ENCODE data around the gene SPNS3. TPM values are rescaled to one million over a fixed set of nuclear protein-coding genes. Genes with fewer than 3 reads are reported as not detected.

Gene SPNS3
- total and polyA plus RNA-seq, 4 donors, result 0.16 to 2.3 (median 0.24) TPM

- Histone ChIP-seq H3K27ac (ENCODE audit: low read depth in 1 of 2, low read length in 2 of 2) (no peak overlapping the region), H3K4me1 (ENCODE audit: control insufficient read depth in 4 of 4, insufficient read depth in 4 of 4, low read length in 3 of 4) (peaks cover 0 to 24% (median 20%) of the 10 kb centered on the region in 4 donors), H3K4me3 (ENCODE audit: low read depth in 1 of 3, low read length in 3 of 3) (no peak overlapping the region), H3K36me3 (ENCODE audit: control insufficient read depth in 4 of 4, insufficient read depth in 3 of 4, low read depth in 1 of 4, low read length in 3 of 4) (no peaks in the 10 kb centered on the region), H3K9me3 (ENCODE audit: control insufficient read depth in 4 of 4, low read length in 3 of 4) (no peaks in the 10 kb centered on the region), H3K9ac (ENCODE audit: low read depth in 1 of 2, low read length in 2 of 2) (no peak overlapping the region), H3K27me3 (ENCODE audit: control insufficient read depth in 4 of 4, insufficient read depth in 4 of 4, low read length in 3 of 4) (no peaks in the 10 kb centered on the region)
- no peak for TF ChIP-seq RXRA (IDR thresholded peaks at IDR 0.05)
- TF ChIP-seq YY1 (IDR thresholded peaks at IDR 0.05), result no peak
- no peak for TF ChIP-seq EGR1 (IDR thresholded peaks at IDR 0.05; ENCODE audit: low read depth in 2 of 2)
- TF ChIP-seq REST (IDR thresholded peaks at IDR 0.05), result no peak
- TF ChIP-seq, protein P1, sequence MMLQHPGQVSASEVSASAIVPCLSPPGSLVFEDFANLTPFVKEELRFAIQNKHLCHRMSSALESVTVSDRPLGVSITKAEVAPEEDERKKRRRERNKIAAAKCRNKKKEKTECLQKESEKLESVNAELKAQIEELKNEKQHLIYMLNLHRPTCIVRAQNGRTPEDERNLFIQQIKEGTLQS (IDR thresholded peaks at IDR 0.05), result no peak
- no peak for TF ChIP-seq HNF4A (conservative IDR thresholded peaks at IDR 0.05)
- TF ChIP-seq, protein P2, sequence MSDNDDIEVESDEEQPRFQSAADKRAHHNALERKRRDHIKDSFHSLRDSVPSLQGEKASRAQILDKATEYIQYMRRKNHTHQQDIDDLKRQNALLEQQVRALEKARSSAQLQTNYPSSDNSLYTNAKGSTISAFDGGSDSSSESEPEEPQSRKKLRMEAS (IDR thresholded peaks at IDR 0.05), result no peak
- TF ChIP-seq FOXA1 (IDR thresholded peaks at IDR 0.05), result no peak
- no peak for TF ChIP-seq NR2F2 (IDR thresholded peaks at IDR 0.05)
- TF ChIP-seq TAF1 (conservative IDR thresholded peaks at IDR 0.05), result no peak
- TF ChIP-seq RAD21 (IDR thresholded peaks at IDR 0.05), result no peak
- TF ChIP-seq FOXA2 (IDR thresholded peaks at IDR 0.05), result no peak
- TF ChIP-seq ZBTB33 (IDR thresholded peaks at IDR 0.05), result no peak
- no peak for TF ChIP-seq HNF4G (IDR thresholded peaks at IDR 0.05)
- TF ChIP-seq, protein P3, sequence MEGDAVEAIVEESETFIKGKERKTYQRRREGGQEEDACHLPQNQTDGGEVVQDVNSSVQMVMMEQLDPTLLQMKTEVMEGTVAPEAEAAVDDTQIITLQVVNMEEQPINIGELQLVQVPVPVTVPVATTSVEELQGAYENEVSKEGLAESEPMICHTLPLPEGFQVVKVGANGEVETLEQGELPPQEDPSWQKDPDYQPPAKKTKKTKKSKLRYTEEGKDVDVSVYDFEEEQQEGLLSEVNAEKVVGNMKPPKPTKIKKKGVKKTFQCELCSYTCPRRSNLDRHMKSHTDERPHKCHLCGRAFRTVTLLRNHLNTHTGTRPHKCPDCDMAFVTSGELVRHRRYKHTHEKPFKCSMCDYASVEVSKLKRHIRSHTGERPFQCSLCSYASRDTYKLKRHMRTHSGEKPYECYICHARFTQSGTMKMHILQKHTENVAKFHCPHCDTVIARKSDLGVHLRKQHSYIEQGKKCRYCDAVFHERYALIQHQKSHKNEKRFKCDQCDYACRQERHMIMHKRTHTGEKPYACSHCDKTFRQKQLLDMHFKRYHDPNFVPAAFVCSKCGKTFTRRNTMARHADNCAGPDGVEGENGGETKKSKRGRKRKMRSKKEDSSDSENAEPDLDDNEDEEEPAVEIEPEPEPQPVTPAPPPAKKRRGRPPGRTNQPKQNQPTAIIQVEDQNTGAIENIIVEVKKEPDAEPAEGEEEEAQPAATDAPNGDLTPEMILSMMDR (IDR thresholded peaks at IDR 0.05; ENCODE audit: low read depth, low read length, missing input control), result no peak
- no peak for TF ChIP-seq SP1 (IDR thresholded peaks at IDR 0.05)
- TF ChIP-seq GABPA (IDR thresholded peaks at IDR 0.05 in 1 of 2, conservative IDR thresholded peaks at IDR 0.05 in 1 of 2), result no peak
- TF ChIP-seq JUND (IDR thresholded peaks at IDR 0.05), result no peak
- WGBS, result 95% methylated on average over 11 of the region's 11 CpGs
- DNase-seq (ENCODE audit: low spot score), result no peak
Measured at GRCh38 chr17:4478318-4478830, 44.6 kb downstream of the SPNS3 start.

Data from liver (tissue), 9 donors.